HG03045 (cell line): ENCODE data around the gene ZNF511.

Source experiments
- ATAC-seq: cut with Tn5 transposase; IDR thresholded peaks from one replicate; pipeline ENCODE4 v1.9.1; 2021; ENCODE audit warnings: mild to moderate bottlenecking, moderate library complexity; ENCODE audit not compliant: unreplicated experiment

ZNF511 gene

GRCh38 chr10:133332936-133333699 is 24.4 kb downstream of the ZNF511 start:
- no peak for ATAC-seq

- ATAC-seq = no peak
These were observed 26.0 kb downstream of the ZNF511 start for GRCh38 chr10:133334503-133335245.

- no peak for ATAC-seq
These were observed 26.8 kb downstream of the ZNF511 start for GRCh38 chr10:133335246-133336117.

- no peak for ATAC-seq
These were observed 27.4 kb downstream of the ZNF511 start for GRCh38 chr10:133336118-133336576.

GRCh38 chr10:133336577-133337369 is 28.1 kb downstream of the ZNF511 start, which contains the start of gene CALY:
Gene CALY, minus strand, starts transcription at chr10:133336896. Its CDS starts 7,907 bp downstream, at chr10:133328989.
- no peak for ATAC-seq

GRCh38 chr10:133337370-133337725 is 28.6 kb downstream of the ZNF511 start:
- no peak for ATAC-seq

GRCh38 chr10:133338080-133339071 is 29.7 kb downstream of the ZNF511 start:
- ATAC-seq = no peak

GRCh38 chr10:133339708-133340380 is 31.1 kb downstream of the ZNF511 start:
- ATAC-seq = no peak

- no peak for ATAC-seq
These were observed 33.3 kb downstream of the ZNF511 start for GRCh38 chr10:133341983-133342382.

GRCh38 chr10:133342942-133343341 is 34.2 kb downstream of the ZNF511 start:
- ATAC-seq = no peak

- no peak for ATAC-seq
These were observed 34.8 kb downstream of the ZNF511 start for GRCh38 chr10:133343558-133343957.

- no peak for ATAC-seq
These were observed 35.5 kb downstream of the ZNF511 start for GRCh38 chr10:133344236-133344635.

GRCh38 chr10:133346413-133346812 is 37.7 kb downstream of the ZNF511 start:
- no peak for ATAC-seq

- ATAC-seq = no peak
These were observed 39.2 kb downstream of the ZNF511 start for GRCh38 chr10:133347710-133348517.

GRCh38 chr10:133349160-133349568 is 40.5 kb downstream of the ZNF511 start:
- no peak for ATAC-seq

GRCh38 chr10:133349577-133350011 is 40.9 kb downstream of the ZNF511 start:
- ATAC-seq = no peak

- ATAC-seq = no peak
These were observed 41.7 kb downstream of the ZNF511 start for GRCh38 chr10:133350283-133350949.
